Chondrocyte (in vitro differentiated cells): Measurements from ENCODE around the gene SAP30L. TPM values are rescaled to one million over a fixed set of nuclear protein-coding genes. Genes with fewer than 3 reads are reported as not detected.

ENCODE experiments used
- DNase-seq: peaks from one replicate; pipeline ENCODE4 v3.0.0; 2021; ENCODE audit warnings: mixed read lengths, low spot score
- H3K27ac Mint-ChIP-seq: one replicate; pipeline ENCODE4 v1.8.0; 2021; ENCODE audit warnings: mild to moderate bottlenecking, moderate library complexity, mixed read lengths; ENCODE audit not compliant: unreplicated experiment
- H3K27me3 Mint-ChIP-seq: 2 replicates; pipeline ENCODE4 v1.8.0; 2021; ENCODE audit warnings: low read depth, mixed read lengths
- H3K36me3 Mint-ChIP-seq: 2 replicates; pipeline ENCODE4 v1.8.0; 2021; ENCODE audit warnings: low read depth, mixed read lengths
- H3K4me1 Mint-ChIP-seq: 2 replicates; pipeline ENCODE4 v1.8.0; 2021; ENCODE audit warnings: low read depth, mild to moderate bottlenecking, mixed read lengths
- H3K4me3 Mint-ChIP-seq: one replicate; pipeline ENCODE4 v1.8.0; 2021; ENCODE audit warnings: mild to moderate bottlenecking, moderate library complexity, mixed read lengths; ENCODE audit not compliant: unreplicated experiment
- H3K9me3 Mint-ChIP-seq: 2 replicates; pipeline ENCODE4 v1.8.0; 2021; ENCODE audit warnings: low read depth, mixed read lengths
- CTCF ChIP-seq: fragments of 200-600 bp; sonication (generic); IDR thresholded peaks from 2 replicates; pipeline ENCODE4 v1.5.0; 2021; ENCODE audit warnings: antibody characterized with exemption, mild to moderate bottlenecking, moderate library complexity
- total RNA-seq: library from RNA; stranded (reverse); gene quantifications from 3 replicates; pipeline ENCODE4 v1.2.1, GENCODE V29; 2021

The SAP30L gene
- total RNA-seq, 1 donor from 2014 or later, result 33.8 TPM

DNA sequence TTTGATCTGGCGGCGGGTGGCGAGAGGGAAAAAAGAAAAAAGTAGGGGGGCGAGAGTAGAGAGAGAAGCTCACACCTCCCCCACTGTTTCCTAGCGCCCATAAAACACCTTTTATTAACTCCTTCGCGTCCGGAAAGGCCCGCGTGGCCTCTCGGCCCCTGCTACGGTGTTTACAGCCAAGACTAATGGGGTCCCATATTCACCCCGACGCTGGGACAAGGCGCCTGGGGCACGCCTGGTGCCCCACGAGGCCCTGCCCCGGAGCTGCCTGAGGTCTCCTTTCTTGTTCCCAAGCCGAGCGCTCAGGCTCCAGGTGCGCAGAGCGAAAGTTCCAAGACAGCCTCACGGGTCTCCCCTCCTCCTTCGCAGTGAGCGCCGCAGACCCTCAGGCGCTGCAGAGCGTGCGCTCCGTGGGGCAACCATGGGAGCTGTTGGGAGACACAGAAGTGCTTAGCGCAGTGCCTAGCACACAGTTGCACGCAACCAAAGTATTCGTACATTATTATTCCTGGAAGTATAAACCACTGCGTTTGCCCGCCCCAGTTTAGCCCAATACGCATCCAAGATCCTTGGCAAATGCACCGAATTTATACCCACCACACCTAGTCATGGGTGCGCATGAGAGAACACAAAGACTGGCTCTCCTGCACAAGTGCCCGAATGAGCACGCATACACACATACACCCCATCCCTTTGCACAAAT is 27.9 kb downstream of the SAP30L start:
- no peak for DNase-seq
- peaks cover 29% of the 10 kb centered on the region for H3K4me1 Mint-ChIP-seq
- H3K36me3 Mint-ChIP-seq, result peaks cover 3% of the 10 kb centered on the region
- H3K9me3 Mint-ChIP-seq, result no peaks in the 10 kb centered on the region
- peaks cover 87% of the 10 kb centered on the region for H3K27me3 Mint-ChIP-seq
- peak overlapping the region; percentile 16 for H3K4me3 Mint-ChIP-seq
- H3K27ac Mint-ChIP-seq, result no peak overlapping the region
- TF ChIP-seq CTCF, result no peak

DNA sequence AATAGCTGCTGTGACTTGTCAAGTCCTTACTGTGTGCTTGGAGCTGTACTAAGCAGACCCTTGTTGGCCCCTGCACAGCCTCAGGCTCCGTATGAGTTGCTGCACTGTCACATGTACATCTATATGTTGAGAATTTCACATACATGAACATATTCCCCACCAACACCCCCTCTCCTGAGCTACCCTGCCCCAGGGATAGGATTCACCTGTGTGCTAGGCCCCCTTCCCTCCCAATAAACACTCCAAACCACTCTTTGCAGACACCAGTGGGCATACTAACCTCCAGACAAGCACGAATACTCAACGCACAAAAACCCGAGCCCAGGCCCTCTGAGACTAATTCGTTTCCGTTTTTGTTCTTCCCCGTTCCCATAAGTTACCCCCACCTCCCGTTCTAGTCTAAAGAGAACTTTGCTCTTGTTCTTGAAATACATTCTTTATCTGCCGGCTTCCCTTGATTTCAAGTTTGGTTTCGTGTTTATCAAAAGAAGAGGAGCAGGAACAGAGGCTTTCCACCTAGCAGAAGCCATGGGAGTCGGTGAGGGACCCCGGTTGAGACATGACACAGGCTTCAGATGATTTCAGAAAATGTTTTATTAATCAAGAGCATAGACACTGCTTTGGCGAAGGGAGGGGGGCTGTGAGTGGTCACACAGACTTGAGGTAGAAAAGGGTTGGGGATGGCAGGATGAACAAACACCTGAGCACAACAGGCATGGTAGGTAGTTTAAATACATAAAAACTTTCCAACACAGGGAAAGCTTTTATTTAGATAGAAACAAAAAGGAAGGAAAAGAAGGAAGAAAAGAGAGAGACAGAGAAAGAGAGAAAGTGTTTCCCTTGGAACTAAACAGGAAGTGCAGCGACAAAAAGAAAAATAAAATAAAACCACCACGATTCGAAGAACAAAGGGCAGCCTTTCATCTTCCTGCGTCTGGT is 28.9 kb downstream of the SAP30L start:
- Mint-ChIP-seq H3K36me3 (peaks cover 3% of the 10 kb centered on the region), H3K4me1 (peaks cover 36% of the 10 kb centered on the region), H3K9me3 (no peaks in the 10 kb centered on the region), H3K27ac (no peak overlapping the region), H3K27me3 (peaks cover 88% of the 10 kb centered on the region), H3K4me3 (no peak overlapping the region)
- no peak for DNase-seq
- TF ChIP-seq CTCF, result no peak

DNA sequence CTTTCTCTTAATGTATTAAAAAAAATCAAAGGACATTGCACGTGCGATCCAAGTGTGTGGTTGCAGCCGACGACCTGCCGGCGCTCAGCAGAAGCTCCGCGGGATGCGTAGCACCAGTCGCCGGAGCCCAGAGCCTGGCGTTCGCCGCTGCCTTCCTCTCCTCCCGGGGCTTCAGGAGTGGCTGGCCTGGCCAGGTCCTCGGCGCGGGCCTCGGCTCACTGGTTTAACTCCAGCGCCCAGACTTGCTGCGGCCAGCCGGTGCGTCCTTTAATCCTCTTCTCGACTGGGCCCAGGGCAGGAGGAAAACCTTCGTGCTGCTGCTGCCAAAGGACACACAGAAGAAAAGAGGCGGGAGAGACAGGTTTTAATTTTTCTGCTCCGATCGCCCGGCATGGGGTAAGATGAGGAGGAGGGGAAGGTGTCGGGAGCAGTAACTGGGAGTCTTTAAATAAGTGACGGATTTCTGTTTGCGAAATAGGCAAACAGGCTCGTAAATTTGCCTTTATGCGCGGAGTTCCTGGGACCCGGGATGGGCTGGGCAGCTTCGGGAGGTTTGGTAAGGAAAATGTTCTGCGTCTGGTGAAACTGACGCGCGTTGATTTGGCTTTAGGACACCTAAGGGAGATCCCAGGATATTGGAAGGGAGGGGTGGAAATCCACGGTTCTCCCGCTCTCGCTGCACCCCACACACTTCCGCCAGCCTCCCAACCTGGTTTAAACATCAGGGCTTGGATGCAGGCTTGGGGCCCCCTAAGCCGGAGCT is 30.0 kb downstream of the SAP30L start:
- Mint-ChIP-seq H3K27ac (no peak overlapping the region), H3K4me3 (no peak overlapping the region), H3K4me1 (peaks cover 36% of the 10 kb centered on the region), H3K36me3 (peaks cover 3% of the 10 kb centered on the region), H3K27me3 (peaks cover 87% of the 10 kb centered on the region), H3K9me3 (no peaks in the 10 kb centered on the region)
- TF ChIP-seq CTCF, result no peak
- no peak for DNase-seq

DNA sequence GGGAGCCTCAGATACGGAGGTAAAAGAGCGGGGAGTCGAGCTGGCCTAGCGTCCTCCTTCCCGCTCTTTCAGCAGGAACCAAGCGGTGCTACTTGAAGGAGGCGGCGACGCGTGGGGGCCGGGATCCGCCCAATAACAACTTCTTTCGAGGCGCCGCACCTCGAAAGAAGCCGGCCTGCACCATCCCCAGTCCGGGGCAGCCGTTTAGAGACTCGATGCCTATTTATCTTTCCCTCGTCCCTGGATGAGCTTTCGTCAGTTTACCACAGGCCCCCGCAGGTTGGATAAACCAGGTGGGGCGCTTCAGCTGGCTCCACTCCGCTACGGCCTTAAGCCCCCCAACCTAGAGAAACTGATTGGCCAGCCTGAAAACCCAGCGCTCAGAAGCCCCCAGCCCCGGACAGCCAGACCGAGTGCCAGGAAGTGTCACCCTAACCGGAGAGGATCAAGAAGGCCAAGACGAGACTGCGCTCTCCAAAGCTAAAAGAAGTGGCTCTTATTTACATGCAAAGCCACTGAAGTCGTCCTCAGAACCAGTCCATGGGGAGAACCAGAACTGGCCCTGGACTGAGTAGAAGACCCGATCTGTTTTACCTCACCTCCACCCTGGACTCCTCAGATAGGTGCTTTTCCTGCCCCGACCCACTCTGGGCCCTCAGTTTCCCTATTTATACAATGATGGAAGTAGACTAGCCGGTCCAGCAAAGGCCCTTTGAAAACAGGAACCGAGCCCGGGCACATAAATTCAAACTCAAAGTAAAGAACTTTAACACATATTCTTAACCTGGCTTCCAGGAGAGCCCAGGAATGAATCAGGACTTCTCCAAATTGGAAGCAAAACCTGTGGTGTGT is 30.8 kb downstream of the SAP30L start:
- DNase-seq, result no peak
- Mint-ChIP-seq H3K27ac (no peak overlapping the region), H3K36me3 (peaks cover 3% of the 10 kb centered on the region), H3K9me3 (no peaks in the 10 kb centered on the region), H3K4me1 (peaks cover 36% of the 10 kb centered on the region), H3K4me3 (no peak overlapping the region), H3K27me3 (peaks cover 87% of the 10 kb centered on the region)
- no peak for TF ChIP-seq CTCF
